Measurements from ENCODE around the gene MRPL14. TPM values are rescaled to one million over a fixed set of nuclear protein-coding genes. Genes with fewer than 3 reads are reported as not detected.

The MRPL14 gene
- total RNA-seq, 4 donors from 2014 or later: 100 to 180 (median 152) TPM

GRCh38 chr6:44073612-44074438 lies 53.4 kb downstream of the MRPL14 start:
- Histone ChIP-seq H3K9me3 (no peaks in the 10 kb centered on the region), H3K4me1 (peaks cover 26 to 41% of the 10 kb centered on the region in 2 donors), H3K36me3 (no peaks in the 10 kb centered on the region), H3K27me3 (no peaks in the 10 kb centered on the region), H3K27ac (peak overlapping the region; percentile 81 to 93 (median 90)), H3K4me3 (peak overlapping the region; percentile 61 to 69 (median 65))
- ATAC-seq (peak; percentile 43 to 54), DNase-seq (peak in 1 of 2 donors; percentile 65)
- intact Hi-C loops (cut with DNase I; ENCODE audit: low total_unique reads): loop anchor here (1.0 to 2.0 kb wide), 4 partner anchors 69 to 305 kb away; no protein-coding TSS in a partner anchor
- in situ Hi-C loops (cut with MboI; ENCODE audit: low sequenced_read_pairs in 4 of 4): no loop called here
- no peak for TF ChIP-seq POLR2A (IDR thresholded peaks at IDR 0.05)
- peak in 2 of 5 experiments; percentile 16 to 21 for TF ChIP-seq CTCF (IDR thresholded peaks at IDR 0.05 in 4 of 5, conservative IDR thresholded peaks at IDR 0.05 in 1 of 5)

GRCh38 chr6:44072959-44073611 lies 54.2 kb downstream of the MRPL14 start:
- Histone ChIP-seq H3K4me1 (peaks cover 25 to 41% of the 10 kb centered on the region in 2 donors), H3K9me3 (no peaks in the 10 kb centered on the region), H3K27ac (peak overlapping the region; percentile 81 to 93 (median 90)), H3K36me3 (no peaks in the 10 kb centered on the region), H3K4me3 (peak overlapping the region; percentile 61 to 69 (median 65)), H3K27me3 (no peaks in the 10 kb centered on the region)
- in situ Hi-C loops (cut with MboI; ENCODE audit: low sequenced_read_pairs in 4 of 4): no loop called here
- peak; percentile 59 to 60 for ATAC-seq
- intact Hi-C loops (cut with DNase I; ENCODE audit: low total_unique reads): loop anchor here (2.0 kb wide), 1 partner anchor 68 kb away; no protein-coding TSS in a partner anchor
- TF ChIP-seq CTCF (IDR thresholded peaks at IDR 0.05 in 4 of 5, conservative IDR thresholded peaks at IDR 0.05 in 1 of 5) (no peak), POLR2A (IDR thresholded peaks at IDR 0.05) (peak; percentile 77 to 79)
- peak; percentile 68 to 76 for DNase-seq

- TF ChIP-seq POLR2A (IDR thresholded peaks at IDR 0.05) (no peak), CTCF (IDR thresholded peaks at IDR 0.05 in 4 of 5, conservative IDR thresholded peaks at IDR 0.05 in 1 of 5) (no peak)
- Histone ChIP-seq H3K27me3 (no peaks in the 10 kb centered on the region), H3K36me3 (no peaks in the 10 kb centered on the region), H3K27ac (peak overlapping the region; percentile 81 to 93 (median 90)), H3K4me3 (peak overlapping the region; percentile 61 to 69 (median 65)), H3K4me1 (peaks cover 25 to 41% of the 10 kb centered on the region in 2 donors), H3K9me3 (no peaks in the 10 kb centered on the region)
- intact Hi-C loops (cut with DNase I; ENCODE audit: low total_unique reads): loop anchor here (2.0 kb wide), 1 partner anchor 68 kb away; no protein-coding TSS in a partner anchor
- ATAC-seq: no peak
- no peak for DNase-seq
- in situ Hi-C loops (cut with MboI; ENCODE audit: low sequenced_read_pairs in 4 of 4): no loop called here
Observed at GRCh38 chr6:44072452-44072958, 54.7 kb downstream of the MRPL14 start.

GRCh38 chr6:44071670-44072451 lies 55.4 kb downstream of the MRPL14 start:
- H3K4me1 ChIP-seq: peaks cover 25 to 36% of the 10 kb centered on the region in 2 donors
- in situ Hi-C loops (cut with MboI; ENCODE audit: low sequenced_read_pairs in 4 of 4): no loop called here
- no peak for ATAC-seq
- no peaks in the 10 kb centered on the region for H3K9me3 ChIP-seq
- H3K27ac ChIP-seq: peak overlapping the region in 1 of 4 donors; percentile 93
- no peaks in the 10 kb centered on the region for H3K36me3 ChIP-seq
- DNase-seq: no peak
- H3K27me3 ChIP-seq: no peaks in the 10 kb centered on the region
- TF ChIP-seq CTCF (IDR thresholded peaks at IDR 0.05 in 4 of 5, conservative IDR thresholded peaks at IDR 0.05 in 1 of 5) (no peak), POLR2A (IDR thresholded peaks at IDR 0.05) (no peak)
- no peak overlapping the region for H3K4me3 ChIP-seq
- intact Hi-C loops (cut with DNase I; ENCODE audit: low total_unique reads): loop anchor here (2.0 kb wide), 1 partner anchor 67 kb away; no protein-coding TSS in a partner anchor

Data from gastrocnemius medialis (tissue), 4 donors.